HepG2 (cell line): ENCODE results near the gene MRNIP. TPM values are rescaled to one million over a fixed set of nuclear protein-coding genes. Genes with fewer than 3 reads are reported as not detected.

Experiments used
- ARNT2 ChIP-seq: sonication (generic); formaldehyde crosslinking; IDR thresholded peaks from 2 replicates; pipeline ENCODE4 v1.8.0; 2022; ENCODE audit warnings: mild to moderate bottlenecking, low read depth, missing genetic modification reagents, moderate library complexity
- CENPX ChIP-seq: sonication (generic); formaldehyde crosslinking; IDR thresholded peaks from 2 replicates; pipeline ENCODE4 v1.9.0; 2021; ENCODE audit warnings: mild to moderate bottlenecking, missing genetic modification reagents, moderate library complexity
- EED ChIP-seq: sonication (generic); formaldehyde crosslinking; IDR thresholded peaks from 2 replicates; pipeline ENCODE4 v1.5.0; 2020; ENCODE audit warnings: mild to moderate bottlenecking, missing genetic modification reagents
- IRF9 ChIP-seq: sonication (generic); formaldehyde crosslinking; IDR thresholded peaks from 2 replicates; pipeline ENCODE4 v1.8.0; 2022; ENCODE audit warnings: missing genetic modification reagents, mild to moderate bottlenecking, borderline replicate concordance
- JUNB ChIP-seq: sonication (generic); formaldehyde crosslinking; IDR thresholded peaks from 2 replicates; pipeline ENCODE4 v1.8.0; 2022; ENCODE audit warnings: missing genetic modification reagents, mild to moderate bottlenecking, borderline replicate concordance
- KLF11 ChIP-seq: IDR thresholded peaks from 2 replicates; pipeline ENCODE4 v1.6.1; 2016; ENCODE audit warnings: missing compliant biosample characterization
- KLF15 ChIP-seq: sonication (generic); formaldehyde crosslinking; IDR thresholded peaks from 2 replicates; pipeline ENCODE4 v1.8.1; 2023; ENCODE audit warnings: borderline replicate concordance, mild to moderate bottlenecking, inconsistent platforms, missing genetic modification reagents, mixed read lengths
- MIER3 ChIP-seq: IDR thresholded peaks from 2 replicates; pipeline ENCODE4 v1.6.1; 2016; ENCODE audit warnings: missing compliant biosample characterization, borderline replicate concordance
- PAF1 ChIP-seq: IDR thresholded peaks from 2 replicates; pipeline ENCODE4 v1.6.1; 2016; ENCODE audit warnings: missing genetic modification reagents, missing compliant biosample characterization
- POGZ ChIP-seq: sonication (generic); formaldehyde crosslinking; IDR thresholded peaks from 2 replicates; pipeline ENCODE4 v1.4.0; 2020; ENCODE audit warnings: mild to moderate bottlenecking, missing genetic modification reagents
- STAT5B ChIP-seq: sonication (generic); formaldehyde crosslinking; IDR thresholded peaks from 2 replicates; pipeline ENCODE4 v1.4.0; 2020; ENCODE audit warnings: missing genetic modification reagents
- SYNCRIP ChIP-seq: fragments of 200-400 bp; formaldehyde crosslinking; IDR thresholded peaks from 2 replicates; pipeline ENCODE4 v1.6.1; 2018; ENCODE audit warnings: mild to moderate bottlenecking, low read depth, low read length; ENCODE audit not compliant: insufficient read depth
- UBTF ChIP-seq: sonication (generic); formaldehyde crosslinking; IDR thresholded peaks from 2 replicates; pipeline ENCODE4 v1.4.0; 2020; ENCODE audit warnings: mild to moderate bottlenecking, missing genetic modification reagents
- YEATS2 ChIP-seq: sonication (generic); formaldehyde crosslinking; IDR thresholded peaks from 2 replicates; pipeline ENCODE4 v1.4.0; 2020; ENCODE audit warnings: missing genetic modification reagents, borderline replicate concordance
- ZFAT ChIP-seq: sonication (generic); formaldehyde crosslinking; conservative IDR thresholded peaks from 2 replicates; pipeline ENCODE4 v1.8.1; 2023; ENCODE audit warnings: missing genetic modification reagents, inconsistent platforms
- ZNF747 ChIP-seq: sonication (generic); formaldehyde crosslinking; IDR thresholded peaks from 2 replicates; pipeline ENCODE4 v1.8.1; 2023; ENCODE audit warnings: missing genetic modification reagents, mild to moderate bottlenecking, borderline replicate concordance
- ZNF883 ChIP-seq: sonication (generic); formaldehyde crosslinking; IDR thresholded peaks from 2 replicates; pipeline ENCODE4 v1.5.1; 2020; ENCODE audit warnings: mild to moderate bottlenecking, missing genetic modification reagents; ENCODE audit errors: not compliant biosample characterization
- polyA plus RNA-seq, 8 experiments: library from polyadenylated mRNA; depleted of rRNA in 3 of 8; stranded (reverse) in 7 of 8; unstranded in 1 of 8; fragments of >200 nt; fragmentation: Illumina TruSeq in 4 of 8; extraction: Trizol in 4 of 8; gene quantifications; 2 replicates each; pipeline versions ENCODE4 v1.2.1 to v1.2.3, GENCODE V29; 2011 to 2016; ENCODE audit warnings: low read depth in 4 of 8, missing spikeins in 1 of 8, mixed read lengths in 1 of 8; ENCODE audit not compliant: insufficient read depth in 1 of 8
- total RNA-seq, 5 experiments: library from RNA; depleted of rRNA; stranded (reverse); fragments of >200 nt; fragmentation: Illumina TruSeq; extraction: Trizol; gene quantifications; 2 replicates each; pipeline ENCODE4 v1.2.3, GENCODE V29; 2016; ENCODE audit warnings: low read depth in 1 of 5
- TF ChIP-seq, protein P1 (sequence below): sonication (generic); formaldehyde crosslinking; IDR thresholded peaks from 2 replicates; pipeline ENCODE4 v1.4.0; 2020; ENCODE audit warnings: mild to moderate bottlenecking, missing genetic modification reagents
- TF ChIP-seq, protein P2 (sequence below): sonication (generic); formaldehyde crosslinking; IDR thresholded peaks from 2 replicates; pipeline ENCODE4 v1.5.0; 2020; ENCODE audit warnings: missing genetic modification reagents, mild to moderate bottlenecking, borderline replicate concordance

The MRNIP gene
- total and polyA plus RNA-seq, 2 of the 13 experiments (the other 11 are each of a cell fraction or from before 2014, with no cell fraction given) = 15.5 to 34.1 TPM

DNA sequence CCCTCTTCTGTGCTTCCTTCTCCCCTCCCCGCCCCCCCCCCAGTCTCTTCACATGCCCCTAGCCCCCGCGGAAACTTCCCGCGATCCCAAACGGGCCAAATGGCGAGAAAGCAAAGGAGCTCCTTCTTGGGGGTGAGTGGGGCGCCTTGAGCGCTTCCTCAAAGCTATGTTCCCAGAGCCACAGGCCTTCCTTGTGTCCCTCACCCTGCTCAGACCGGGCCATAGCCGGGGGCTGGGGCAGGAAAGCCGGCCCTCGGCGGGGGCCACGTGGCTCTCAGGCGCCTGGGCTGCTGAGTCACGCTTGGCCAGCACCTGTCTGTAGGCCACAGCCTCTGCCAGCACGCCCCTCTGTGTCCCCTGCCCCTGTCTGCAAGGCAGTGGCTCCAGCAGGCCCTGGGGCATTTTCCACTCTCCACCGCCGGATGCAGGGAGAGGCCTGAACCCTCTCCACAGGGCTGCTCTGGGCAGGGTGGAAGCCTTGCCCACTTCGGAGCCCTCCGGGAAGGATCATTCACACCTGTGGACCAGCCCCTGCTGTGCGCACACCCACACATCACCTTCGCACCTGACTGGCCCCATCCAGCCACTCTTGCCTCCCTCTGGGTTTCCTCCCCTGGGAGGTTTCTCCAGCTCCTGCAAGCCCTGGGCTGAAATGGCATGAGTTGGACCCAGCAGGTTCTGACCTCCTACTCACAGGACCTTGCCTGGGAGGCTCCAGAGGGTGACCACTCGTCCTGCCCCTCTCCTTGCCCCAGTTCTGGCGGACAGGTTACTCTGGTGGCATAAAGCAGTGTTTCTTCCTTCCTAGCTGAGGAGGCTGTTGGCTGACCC is 39.1 kb downstream of the MRNIP start (continued):
- TF ChIP-seq IRF9 (CRISPR knock-in tag) = no peak; the same call in 1 of the 2 replicates
- no peak for TF ChIP-seq JUNB (CRISPR knock-in tag)
- peak; percentile 37 for TF ChIP-seq ZNF883 (CRISPR knock-in tag)
- TF ChIP-seq, protein P1, sequence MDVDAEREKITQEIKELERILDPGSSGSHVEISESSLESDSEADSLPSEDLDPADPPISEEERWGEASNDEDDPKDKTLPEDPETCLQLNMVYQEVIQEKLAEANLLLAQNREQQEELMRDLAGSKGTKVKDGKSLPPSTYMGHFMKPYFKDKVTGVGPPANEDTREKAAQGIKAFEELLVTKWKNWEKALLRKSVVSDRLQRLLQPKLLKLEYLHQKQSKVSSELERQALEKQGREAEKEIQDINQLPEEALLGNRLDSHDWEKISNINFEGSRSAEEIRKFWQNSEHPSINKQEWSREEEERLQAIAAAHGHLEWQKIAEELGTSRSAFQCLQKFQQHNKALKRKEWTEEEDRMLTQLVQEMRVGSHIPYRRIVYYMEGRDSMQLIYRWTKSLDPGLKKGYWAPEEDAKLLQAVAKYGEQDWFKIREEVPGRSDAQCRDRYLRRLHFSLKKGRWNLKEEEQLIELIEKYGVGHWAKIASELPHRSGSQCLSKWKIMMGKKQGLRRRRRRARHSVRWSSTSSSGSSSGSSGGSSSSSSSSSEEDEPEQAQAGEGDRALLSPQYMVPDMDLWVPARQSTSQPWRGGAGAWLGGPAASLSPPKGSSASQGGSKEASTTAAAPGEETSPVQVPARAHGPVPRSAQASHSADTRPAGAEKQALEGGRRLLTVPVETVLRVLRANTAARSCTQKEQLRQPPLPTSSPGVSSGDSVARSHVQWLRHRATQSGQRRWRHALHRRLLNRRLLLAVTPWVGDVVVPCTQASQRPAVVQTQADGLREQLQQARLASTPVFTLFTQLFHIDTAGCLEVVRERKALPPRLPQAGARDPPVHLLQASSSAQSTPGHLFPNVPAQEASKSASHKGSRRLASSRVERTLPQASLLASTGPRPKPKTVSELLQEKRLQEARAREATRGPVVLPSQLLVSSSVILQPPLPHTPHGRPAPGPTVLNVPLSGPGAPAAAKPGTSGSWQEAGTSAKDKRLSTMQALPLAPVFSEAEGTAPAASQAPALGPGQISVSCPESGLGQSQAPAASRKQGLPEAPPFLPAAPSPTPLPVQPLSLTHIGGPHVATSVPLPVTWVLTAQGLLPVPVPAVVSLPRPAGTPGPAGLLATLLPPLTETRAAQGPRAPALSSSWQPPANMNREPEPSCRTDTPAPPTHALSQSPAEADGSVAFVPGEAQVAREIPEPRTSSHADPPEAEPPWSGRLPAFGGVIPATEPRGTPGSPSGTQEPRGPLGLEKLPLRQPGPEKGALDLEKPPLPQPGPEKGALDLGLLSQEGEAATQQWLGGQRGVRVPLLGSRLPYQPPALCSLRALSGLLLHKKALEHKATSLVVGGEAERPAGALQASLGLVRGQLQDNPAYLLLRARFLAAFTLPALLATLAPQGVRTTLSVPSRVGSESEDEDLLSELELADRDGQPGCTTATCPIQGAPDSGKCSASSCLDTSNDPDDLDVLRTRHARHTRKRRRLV (CRISPR knock-in tag) = peak; percentile 66
- TF ChIP-seq MIER3 (CRISPR knock-in tag) = no peak
- TF ChIP-seq SYNCRIP = no peak
- 0 out of 2 replicates have a peak, but pooled peaks have one; percentile 3 for TF ChIP-seq YEATS2 (CRISPR knock-in tag)
- no peak for TF ChIP-seq ZNF747
- no peak for TF ChIP-seq CENPX (CRISPR knock-in tag)
- TF ChIP-seq KLF15 (CRISPR knock-in tag) = no peak
- TF ChIP-seq, protein P2, sequence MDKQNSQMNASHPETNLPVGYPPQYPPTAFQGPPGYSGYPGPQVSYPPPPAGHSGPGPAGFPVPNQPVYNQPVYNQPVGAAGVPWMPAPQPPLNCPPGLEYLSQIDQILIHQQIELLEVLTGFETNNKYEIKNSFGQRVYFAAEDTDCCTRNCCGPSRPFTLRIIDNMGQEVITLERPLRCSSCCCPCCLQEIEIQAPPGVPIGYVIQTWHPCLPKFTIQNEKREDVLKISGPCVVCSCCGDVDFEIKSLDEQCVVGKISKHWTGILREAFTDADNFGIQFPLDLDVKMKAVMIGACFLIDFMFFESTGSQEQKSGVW (CRISPR knock-in tag) = no peak
- TF ChIP-seq KLF11 = peak; percentile 73; the same call in 1 of the 2 replicates
- TF ChIP-seq STAT5B (CRISPR knock-in tag) = no peak
- no peak for TF ChIP-seq PAF1 (CRISPR knock-in tag)
- TF ChIP-seq UBTF = peak; percentile 73; the same call in 1 of the 2 replicates
- no peak; the same call in 1 of the 2 replicates for TF ChIP-seq POGZ (CRISPR knock-in tag)
- 0 out of 2 replicates have a peak, but pooled peaks have one; percentile 46 for TF ChIP-seq EED (CRISPR knock-in tag)
- 0 out of 2 replicates have a peak, but pooled peaks have one; percentile 22 for TF ChIP-seq ARNT2
- no peak for TF ChIP-seq ZFAT (CRISPR knock-in tag)
